Endometrium (tissue), 2 donors: ENCODE results near the gene FHDC1.

Experiments used
- FAIRE-seq: peaks from 2 replicates; lab custom pipeline; 2012; peaks lifted over from hg19 to GRCh38; lab: Jason Lieb, UNC
- donor health status: control.
- donor health status: control.

The FHDC1 gene

DNA sequence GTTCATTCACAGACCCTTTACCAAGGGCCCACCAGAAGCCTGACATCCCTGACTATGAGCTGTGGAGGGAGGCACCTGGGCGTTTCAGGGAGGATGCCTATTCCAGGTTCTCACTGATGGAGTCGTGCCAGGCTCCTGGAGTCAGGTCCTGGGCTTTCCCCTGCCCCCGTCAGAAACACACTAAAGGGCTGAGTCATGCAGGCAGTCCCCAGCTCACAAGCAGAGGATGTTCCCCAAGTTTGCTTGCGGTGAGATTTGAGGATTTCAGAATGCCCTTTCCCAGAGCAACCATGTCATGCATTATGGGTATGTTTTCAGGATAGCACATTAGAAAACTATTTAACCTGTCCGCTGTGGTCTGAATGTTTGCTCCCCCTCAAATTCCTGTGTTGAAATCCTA, 45.2 kb downstream of the FHDC1 start:
- no peak for FAIRE-seq

GRCh38 chr4:152981842-152982241, 45.7 kb downstream of the FHDC1 start:
- no peak for FAIRE-seq

GRCh38 chr4:152983221-152983620, 47.1 kb downstream of the FHDC1 start:
- no peak for FAIRE-seq

DNA sequence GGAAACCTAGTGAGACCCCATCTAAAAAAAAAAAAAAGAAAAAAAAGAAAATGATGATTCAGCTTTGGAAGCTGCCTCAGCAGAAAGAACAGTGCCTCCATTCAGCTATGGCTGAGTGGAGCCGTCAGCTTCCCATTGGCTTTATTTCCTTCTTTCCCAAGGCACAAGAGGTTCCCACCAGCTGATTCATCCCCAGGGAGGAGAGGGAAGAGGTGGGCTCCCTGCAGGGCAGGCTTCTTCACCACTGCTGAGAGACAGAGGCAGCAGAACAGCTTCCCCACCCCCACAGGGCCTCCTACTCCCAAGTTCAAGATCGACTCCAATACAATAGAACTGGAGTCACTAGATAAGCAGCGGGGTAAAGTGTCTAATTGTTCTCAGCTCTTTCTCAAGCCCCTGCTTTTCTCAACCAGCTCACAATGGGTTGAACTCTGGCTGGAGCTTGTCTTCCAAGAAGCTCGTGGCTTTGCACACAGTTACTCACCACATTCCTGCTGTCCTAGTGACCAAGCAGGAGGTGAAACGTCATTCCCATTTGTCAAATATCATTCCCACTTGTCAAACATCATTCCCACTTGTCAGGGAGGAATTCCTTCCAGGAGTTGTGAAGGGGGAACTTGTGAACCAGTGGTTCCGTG, 47.8 kb downstream of the FHDC1 start:
- FAIRE-seq: no peak

DNA sequence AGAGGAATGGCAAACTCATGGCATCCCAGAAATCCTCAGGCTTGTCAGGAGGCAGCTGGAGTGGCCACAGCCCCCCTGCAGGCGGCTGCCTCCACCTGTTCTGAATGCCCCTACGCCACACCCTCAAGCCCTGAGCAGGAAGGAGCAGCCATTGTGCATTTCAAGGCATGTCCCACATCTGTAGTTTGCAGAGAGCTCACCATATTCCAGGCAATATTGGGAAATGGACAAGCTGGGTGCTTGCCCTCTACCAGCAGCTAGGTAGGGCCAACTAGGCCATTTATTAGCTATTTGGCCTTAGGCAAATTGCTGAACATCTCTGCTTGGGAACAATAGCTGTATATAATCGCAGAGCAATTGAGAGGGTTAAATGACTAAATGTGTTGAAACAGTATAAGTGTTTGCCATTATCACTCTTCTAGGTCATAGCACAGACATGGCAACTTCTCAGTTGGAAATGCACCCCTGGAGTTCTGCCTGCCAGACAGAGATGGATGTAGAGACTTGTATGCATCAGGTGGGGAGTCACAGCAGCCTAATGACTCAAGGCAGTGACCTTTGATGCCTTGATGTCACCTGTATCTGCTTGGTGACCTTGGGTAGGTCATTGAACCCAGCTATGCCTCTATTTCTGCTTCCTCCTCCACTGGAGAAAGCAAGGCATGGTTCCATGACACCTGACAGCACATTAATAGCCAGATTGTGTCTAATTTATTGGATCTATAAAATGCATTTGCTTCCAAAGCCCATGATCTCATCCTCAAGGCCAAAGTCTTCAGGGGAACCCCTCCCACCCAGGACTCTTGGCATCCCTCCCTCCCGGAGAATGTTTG, 52.8 kb downstream of the FHDC1 start:
- FAIRE-seq: no peak

DNA sequence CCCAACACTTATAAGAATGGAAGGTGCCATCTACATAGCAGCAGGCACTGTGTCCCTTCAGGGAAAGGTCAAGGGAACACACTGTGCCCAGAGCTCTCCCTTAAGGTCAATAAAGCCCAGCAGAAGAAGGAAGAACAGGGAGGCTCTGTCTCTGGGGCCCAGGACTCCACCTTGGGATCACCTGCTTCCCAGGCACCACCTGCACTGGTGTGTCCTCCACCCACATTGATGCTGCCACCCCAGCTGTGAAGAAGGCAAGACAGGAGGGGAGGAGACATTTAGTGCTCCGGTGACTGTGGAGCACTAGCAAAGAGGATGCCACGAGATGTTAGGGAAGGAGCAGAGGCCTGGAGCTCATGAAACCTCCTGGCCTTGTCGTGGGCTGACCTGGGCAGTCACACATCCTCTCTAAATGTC, 53.4 kb downstream of the FHDC1 start:
- no peak for FAIRE-seq

DNA sequence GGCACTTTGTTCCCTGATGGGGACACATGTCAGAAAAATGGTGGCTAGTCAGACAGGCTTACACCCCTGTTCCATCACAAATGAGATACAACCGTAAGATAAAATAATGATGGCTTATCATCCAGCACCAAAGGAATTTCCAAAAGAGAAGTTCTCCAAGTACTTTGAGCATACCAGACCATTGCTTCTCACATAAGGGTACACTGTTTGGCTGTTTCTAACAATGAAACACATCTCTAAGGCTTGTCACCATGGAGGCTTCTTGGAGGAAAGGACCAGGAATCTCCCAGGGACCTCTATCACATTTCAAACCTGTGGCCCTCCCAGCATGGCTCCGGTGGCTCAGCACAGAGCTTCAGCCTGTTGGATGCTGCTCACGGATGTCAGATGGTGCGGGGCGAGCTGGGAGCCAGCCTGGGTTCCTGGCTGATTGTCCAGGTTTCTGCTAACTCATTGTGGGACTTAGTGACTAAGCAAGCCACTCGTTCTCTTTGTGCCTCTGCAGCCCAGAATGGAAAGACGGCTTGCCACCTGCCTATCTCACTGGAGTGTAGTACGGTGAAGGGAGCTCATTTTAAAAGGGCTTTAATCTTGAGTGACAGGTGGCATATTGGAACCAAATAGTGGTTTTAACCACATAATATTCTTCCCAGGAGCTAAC, 54.5 kb downstream of the FHDC1 start:
- no peak for FAIRE-seq

GRCh38 chr4:152991398-152991797, 55.3 kb downstream of the FHDC1 start:
- FAIRE-seq: no peak

GRCh38 chr4:152992027-152992426, 55.9 kb downstream of the FHDC1 start:
- FAIRE-seq: no peak

DNA sequence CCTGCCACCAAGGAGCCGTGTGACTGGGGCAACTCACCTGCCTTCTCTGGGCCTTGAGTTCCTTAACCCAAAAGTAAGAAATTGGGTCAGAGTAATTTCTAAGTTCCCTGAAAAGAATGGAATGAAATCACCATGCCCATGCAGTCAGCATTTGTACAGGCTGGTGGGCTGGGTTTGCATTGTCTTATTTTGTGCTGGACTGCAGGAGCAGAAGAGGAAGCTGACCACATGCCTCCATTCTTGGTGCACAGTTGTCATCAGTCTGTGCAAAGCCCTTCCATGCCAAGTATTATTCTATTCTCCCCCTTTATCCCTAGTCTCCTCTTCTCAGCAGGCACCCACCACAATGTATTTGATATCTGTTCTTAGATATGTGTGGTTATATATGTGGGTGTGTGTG, 56.3 kb downstream of the FHDC1 start:
- FAIRE-seq: no peak

GRCh38 chr4:152994038-152994437, 57.9 kb downstream of the FHDC1 start:
- no peak for FAIRE-seq

GRCh38 chr4:152996111-152996571, 60.0 kb downstream of the FHDC1 start:
- FAIRE-seq: no peak

- FAIRE-seq: no peak
Measured at GRCh38 chr4:152996672-152997071, 60.5 kb downstream of the FHDC1 start.

DNA sequence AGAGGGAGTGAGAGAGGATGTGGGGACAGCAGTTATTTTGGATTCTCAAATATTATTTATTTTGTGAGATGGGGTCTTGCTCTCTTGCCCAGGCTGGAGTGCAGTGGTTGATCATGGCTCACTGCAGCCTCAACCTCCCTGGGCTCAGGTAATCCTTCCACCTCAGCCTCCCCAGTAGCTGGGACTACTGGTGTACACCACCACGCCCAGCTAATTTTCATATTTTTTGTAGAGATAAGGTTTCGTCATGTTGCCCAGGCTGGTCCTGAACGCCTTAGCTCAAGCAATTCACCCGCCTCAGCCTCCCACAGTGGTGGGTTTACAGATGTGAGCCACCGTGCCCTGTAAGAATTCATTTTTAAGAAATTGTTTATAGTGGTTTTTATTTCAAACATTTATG, 61.2 kb downstream of the FHDC1 start:
- FAIRE-seq: no peak

DNA sequence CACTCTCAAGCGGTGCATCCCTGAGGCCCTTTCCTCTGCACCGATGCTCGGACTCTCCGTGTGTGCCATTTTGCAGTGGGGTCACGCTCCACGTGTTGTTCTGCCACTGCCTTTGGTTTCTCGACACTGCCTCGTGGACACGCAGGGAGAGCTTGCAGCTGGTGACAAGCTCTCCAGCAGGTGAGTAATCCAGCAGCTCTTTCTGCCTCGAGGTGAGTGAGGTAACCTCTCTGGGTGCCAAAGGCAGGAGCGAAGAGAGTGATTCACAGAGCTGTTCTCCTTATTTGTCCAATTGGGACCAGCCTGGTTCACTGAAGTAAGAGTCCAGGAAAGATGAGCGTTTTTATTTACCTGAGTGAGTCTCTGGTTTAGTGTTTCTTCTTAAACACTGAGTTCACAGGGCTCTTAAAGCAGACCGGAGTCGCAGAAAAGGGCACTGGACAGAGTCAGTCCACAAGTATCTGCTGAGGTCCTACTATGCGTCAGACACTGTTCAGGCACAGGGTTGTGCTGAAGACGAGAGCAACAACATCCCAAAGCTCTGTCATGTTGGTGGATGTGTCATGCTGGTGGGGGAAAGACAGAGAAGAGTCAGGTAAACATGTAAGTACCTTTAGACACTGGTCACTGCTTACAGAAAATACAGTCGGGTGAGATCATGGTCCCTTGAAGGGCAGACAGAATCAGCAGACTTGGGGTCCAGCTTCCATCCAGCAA, 61.8 kb downstream of the FHDC1 start:
- FAIRE-seq: no peak

DNA sequence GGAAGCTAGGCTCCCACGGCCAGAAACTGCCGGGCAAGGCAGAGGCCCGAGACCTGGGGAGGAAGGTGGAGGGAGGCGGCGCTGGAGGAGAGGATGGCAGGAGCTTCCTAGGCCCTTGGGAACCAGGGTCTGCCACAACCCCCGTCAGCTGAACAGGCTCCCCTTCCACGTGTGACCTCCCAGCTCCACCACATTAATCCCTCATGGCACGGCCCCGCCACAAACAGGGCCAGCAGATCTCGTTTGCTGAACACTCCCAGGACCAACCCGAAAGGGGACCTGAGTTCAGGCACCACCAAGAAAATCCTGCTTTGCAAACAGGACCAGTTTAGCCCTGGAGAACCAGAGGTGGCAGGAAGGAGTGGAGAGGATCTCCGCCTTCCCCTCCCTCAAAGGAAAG, 62.7 kb downstream of the FHDC1 start:
- FAIRE-seq: no peak

GRCh38 chr4:152999346-153000075, 63.4 kb downstream of the FHDC1 start:
- FAIRE-seq: no peak

- no peak for FAIRE-seq
Measured at GRCh38 chr4:153000076-153000420, 63.9 kb downstream of the FHDC1 start.

GRCh38 chr4:153001626-153002025, 65.5 kb downstream of the FHDC1 start:
- FAIRE-seq: no peak

DNA sequence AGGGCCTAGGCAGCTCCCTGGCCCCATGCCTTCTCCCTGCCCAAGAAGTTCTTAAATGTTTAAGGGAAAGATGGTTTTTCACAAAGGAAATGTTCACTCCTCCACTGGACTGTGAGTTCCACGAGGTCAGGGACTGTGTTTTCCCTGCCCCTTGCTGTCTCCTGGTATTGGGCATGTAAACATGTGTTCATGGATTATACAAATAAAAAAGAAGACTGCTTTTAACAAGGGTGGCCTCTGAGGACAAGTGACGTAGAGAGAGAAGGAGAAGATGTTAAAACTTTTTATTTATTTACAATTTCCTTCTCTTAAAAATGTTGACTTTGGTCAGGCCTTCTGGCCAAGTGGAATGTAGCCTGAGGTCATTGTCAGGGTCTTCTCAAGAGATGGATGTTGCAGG, 66.0 kb downstream of the FHDC1 start:
- no peak for FAIRE-seq

- no peak for FAIRE-seq
Measured at GRCh38 chr4:153004081-153004850, 68.1 kb downstream of the FHDC1 start.
